Thyroid gland (tissue), 4 donors: Measurements from ENCODE around the gene SNRPA.

Source experiments
- CTCF ChIP-seq, 6 experiments: fragments of 200-600 bp in 3 of 6; fragments of 450-650 bp in 3 of 6; sonication (generic) in 3 of 6; IDR thresholded peaks; one replicate each; pipeline ENCODE4 v1.5.1; 2016 to 2019; ENCODE audit warnings: antibody characterized with exemption in 6 of 6, mild to moderate bottlenecking in 2 of 6, inconsistent platforms in 1 of 6, moderate library complexity in 1 of 6
- POLR2A ChIP-seq, 2 donors: fragments of 450-650 bp; IDR thresholded peaks; one replicate each; pipeline ENCODE4 v1.6.1; 2017; ENCODE audit warnings: antibody characterized with exemption in 2 of 2, mild to moderate bottlenecking in 2 of 2, moderate library complexity in 1 of 2

GRCh38 chr19:40755791-40756190 is 4.8 kb downstream of the SNRPA start:
- TF ChIP-seq CTCF (IDR thresholded peaks at IDR 0.05) (no peak), POLR2A (IDR thresholded peaks at IDR 0.05) (no peak)
